GM19193 (cell line): Measurements from ENCODE around the gene L3MBTL4.

Source experiments
- POLR2A ChIP-seq: IDR thresholded peaks from 4 replicates; pipeline ENCODE4 v1.6.1; 2011; ENCODE audit not compliant: insufficient read depth, insufficient read length; ENCODE audit errors: extremely low read depth

The L3MBTL4 gene

GRCh38 chr18:6052449-6052913 lies 362.2 kb downstream of the L3MBTL4 start:
- TF ChIP-seq POLR2A = no peak

GRCh38 chr18:6044773-6045172 lies 369.9 kb downstream of the L3MBTL4 start:
- TF ChIP-seq POLR2A = no peak

GRCh38 chr18:6044319-6044718 lies 370.4 kb downstream of the L3MBTL4 start:
- TF ChIP-seq POLR2A = no peak

DNA sequence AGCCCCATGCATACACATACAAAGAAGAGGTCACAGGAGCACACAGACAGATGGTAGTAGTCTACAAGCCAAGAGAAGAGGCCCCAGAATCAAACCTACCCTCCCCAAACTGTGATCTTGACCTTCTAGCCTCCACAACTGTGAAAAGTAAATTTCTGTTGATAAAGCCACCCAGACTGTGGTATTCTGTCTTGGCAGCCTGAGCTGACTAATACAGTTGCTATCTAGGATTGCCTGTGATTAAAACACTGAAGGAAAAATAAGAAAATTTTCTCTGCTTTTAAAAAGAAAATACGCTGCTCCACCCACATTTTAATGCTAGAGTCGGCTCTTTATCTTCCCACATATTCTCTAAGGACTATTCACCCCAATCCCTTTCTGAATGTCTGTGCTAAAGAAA lies 375.7 kb downstream of the L3MBTL4 start:
- no peak for TF ChIP-seq POLR2A

DNA sequence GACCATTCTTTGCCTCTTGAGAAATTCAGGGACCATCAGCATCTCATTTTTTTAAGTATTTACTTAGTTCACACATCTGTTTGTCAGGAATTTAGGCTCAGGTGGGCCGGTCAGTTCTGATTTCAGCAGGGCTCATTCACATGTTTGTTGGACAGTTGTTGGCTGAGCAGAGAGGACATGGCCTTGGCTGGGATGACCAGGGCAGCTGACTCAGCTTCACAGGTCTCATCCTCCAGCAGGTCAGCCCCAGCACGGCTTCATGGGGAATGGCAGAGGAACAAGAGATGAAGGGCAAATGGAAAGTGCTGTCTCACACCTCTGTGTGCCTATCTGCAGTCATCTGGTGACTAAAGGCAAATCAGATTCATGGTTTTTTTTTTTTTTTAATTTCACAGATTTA lies 383.3 kb downstream of the L3MBTL4 start:
- TF ChIP-seq POLR2A = no peak

GRCh38 chr18:6031002-6031401 lies 383.7 kb downstream of the L3MBTL4 start:
- TF ChIP-seq POLR2A = no peak

DNA sequence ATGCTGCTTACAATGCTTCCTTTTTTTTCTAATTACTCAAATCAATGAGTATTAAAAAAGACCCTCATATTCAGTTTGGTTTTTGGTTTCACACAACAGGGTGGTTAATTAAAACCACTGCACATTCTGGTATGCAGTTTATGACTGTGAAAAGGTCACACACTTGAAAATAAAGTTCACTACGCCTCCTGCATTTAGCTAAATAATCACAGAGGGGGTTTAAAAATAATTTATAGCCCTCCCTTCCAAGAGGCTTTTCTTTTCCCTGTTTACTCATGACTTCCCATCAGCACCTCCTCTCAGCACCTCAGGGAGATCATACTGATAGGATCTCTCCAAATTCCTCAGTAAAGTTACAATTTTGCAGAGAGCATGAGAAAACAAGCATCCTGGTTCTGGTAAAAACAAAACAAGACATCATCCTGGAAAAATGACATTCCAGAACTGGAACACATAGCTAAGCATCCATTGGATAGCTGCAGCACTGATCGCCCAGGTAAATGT lies 389.9 kb downstream of the L3MBTL4 start:
- TF ChIP-seq POLR2A = no peak

DNA sequence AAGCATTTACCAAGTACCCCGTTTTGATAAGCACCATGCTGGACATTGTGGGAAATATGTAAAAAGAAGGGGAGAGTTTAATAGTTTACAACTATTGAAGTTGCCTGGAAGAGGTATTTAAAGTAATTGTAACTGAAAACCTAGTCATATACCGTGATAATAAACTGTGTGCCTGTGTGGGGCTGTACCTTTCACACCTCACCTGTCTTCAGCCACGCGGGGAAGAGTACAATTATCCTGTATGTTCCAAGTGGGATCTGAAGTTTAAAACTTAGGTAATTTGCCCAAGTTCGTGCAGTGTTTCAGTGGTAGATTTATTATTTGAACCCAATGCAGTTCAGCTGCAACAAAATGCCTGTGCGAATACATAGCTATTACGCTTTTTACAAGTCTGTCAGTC lies 391.2 kb downstream of the L3MBTL4 start:
- no peak for TF ChIP-seq POLR2A

GRCh38 chr18:6022845-6023244 lies 391.9 kb downstream of the L3MBTL4 start:
- TF ChIP-seq POLR2A = no peak

- no peak for TF ChIP-seq POLR2A
These were observed 392.7 kb downstream of the L3MBTL4 start for GRCh38 chr18:6022074-6022444.

DNA sequence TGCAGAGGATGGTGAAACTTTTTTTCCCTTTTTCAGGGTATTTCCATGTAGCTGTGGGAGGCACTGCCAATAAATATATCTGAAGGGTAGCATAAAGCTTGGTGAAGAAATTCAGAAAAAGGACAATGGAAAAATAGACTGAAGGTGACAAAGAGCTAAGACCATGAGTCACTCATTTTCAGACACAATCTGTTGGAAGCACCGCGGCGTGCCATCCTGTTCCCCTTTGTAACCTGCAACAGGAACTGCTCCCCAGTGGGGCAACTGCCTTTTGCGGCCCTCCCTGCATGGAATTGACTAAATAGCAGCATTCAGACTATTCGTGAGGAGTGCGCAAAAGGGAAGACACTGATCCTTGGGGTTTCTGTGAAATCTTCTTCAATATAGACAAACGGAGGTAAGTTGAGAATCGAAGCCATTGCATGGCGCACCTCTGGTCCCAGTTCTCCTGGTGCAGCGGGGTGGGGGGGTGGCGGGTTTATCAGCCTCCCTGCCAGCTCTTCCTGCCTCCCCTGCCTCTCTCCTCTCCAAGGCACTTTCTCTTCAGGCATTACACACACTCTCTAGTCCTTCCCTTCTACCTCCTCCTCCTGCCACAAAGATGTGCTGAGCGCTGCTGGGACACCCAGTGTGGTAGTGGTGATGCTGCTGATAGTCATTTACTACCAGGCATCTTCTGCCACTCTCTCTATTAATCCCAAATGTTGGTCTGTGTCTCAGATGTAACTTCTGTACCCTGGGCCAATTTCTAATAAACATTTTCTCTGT lies 393.2 kb downstream of the L3MBTL4 start:
- TF ChIP-seq POLR2A = no peak

GRCh38 chr18:6018671-6019070 lies 396.0 kb downstream of the L3MBTL4 start:
- TF ChIP-seq POLR2A = no peak

DNA sequence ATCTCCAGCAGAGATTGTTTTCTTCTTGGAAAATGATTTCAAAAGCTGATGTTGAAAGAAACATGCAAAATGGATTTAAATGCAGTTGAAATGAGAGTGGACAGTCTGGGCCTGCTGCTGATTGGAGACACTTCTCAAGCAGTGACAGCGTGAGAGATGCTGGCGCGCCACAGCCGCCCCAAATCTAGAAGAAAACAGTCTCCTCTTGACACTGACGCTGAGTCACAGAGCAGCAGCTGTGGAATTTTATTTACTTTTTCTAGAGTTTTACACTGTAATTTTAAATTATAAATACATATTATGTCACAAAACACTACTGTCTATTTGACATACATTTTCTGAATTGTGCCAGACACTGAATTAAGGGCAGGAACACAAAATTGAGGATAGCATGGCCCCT lies 397.5 kb downstream of the L3MBTL4 start:
- TF ChIP-seq POLR2A = no peak

- TF ChIP-seq POLR2A = no peak
These were observed 399.3 kb downstream of the L3MBTL4 start for GRCh38 chr18:6015364-6015763.

DNA sequence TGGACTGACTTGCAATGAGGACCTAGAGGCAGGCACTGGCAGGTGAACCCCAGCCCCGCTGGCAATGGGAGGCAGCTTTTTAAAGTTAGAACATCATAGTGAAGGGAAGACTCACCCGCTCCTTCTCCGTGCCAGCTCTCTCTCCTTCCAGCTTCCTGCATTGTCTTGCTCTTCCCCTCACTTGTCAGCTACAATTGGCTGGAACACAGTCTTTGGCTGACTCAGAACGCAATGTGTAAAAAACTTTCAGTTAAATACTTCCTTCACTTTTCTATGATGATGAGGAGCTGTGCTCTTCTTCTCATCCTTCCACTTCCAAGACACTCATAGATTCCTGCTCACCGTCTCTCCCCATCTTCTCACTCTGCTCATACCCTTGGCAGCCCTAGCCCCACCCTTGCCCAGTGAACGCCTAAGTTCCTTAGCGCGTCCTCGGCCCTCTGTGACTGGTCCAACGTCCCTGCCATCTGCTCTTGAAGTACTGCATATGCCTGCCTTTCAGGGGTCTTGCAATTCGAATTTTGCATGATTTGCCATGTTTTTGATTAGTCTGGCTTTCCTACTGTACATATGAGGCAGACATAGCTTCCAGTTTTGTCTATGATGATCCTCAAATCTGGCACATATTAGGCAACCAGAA lies 401.4 kb downstream of the L3MBTL4 start:
- TF ChIP-seq POLR2A = no peak

DNA sequence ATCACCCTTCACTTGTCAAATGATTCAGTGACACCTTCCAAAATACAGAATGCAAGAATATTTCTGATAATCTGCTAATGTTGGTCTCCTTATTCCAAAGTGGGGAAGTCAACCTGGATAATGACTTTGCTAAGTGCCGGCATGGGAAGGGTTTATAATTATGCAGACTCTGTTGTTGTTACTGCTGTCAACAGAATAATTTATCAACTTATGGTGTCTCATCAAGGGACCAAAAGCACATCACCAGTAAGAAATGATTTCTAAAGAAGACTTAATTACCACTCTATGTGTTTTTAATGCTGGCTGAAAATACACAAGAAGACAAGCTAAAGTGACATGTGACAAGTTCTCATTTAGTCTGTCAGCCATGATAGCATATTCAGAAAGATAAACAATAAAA lies 403.8 kb downstream of the L3MBTL4 start:
- TF ChIP-seq POLR2A = no peak
